Smooth muscle cell (in vitro differentiated cells): ENCODE data around the gene MYO5B. TPM values are rescaled to one million over a fixed set of nuclear protein-coding genes. Genes with fewer than 3 reads are reported as not detected.

ENCODE experiments used
- DNase-seq: peaks from one replicate; lab custom pipeline; 2025; ENCODE audit not compliant: unreplicated experiment; lab: John Stamatoyannopoulos, UW
- H2AFZ ChIP-seq: fragments of 200-600 bp; sonication (generic); 2 replicates; pipeline ENCODE4 v1.6.0; 2016; ENCODE audit warnings: antibody characterized with exemption, low read depth, mild to moderate bottlenecking
- H3F3A ChIP-seq: fragments of 200-600 bp; sonication (generic); 2 replicates; pipeline ENCODE4 v1.6.0; 2017; ENCODE audit warnings: antibody characterized with exemption, low read depth
- H3K27ac ChIP-seq: fragments of 200-600 bp; sonication (generic); 2 replicates; pipeline ENCODE4 v1.5.1; 2016; ENCODE audit warnings: low read depth, mild to moderate bottlenecking
- H3K27me3 ChIP-seq: fragments of 200-600 bp; sonication (generic); 2 replicates; pipeline ENCODE4 v1.6.1; 2016; ENCODE audit warnings: low read depth, mild to moderate bottlenecking
- H3K36me3 ChIP-seq: fragments of 200-600 bp; sonication (generic); 2 replicates; pipeline ENCODE4 v1.5.1; 2016; ENCODE audit warnings: low read depth
- H3K4me1 ChIP-seq: fragments of 200-600 bp; sonication (generic); 2 replicates; pipeline ENCODE4 v1.5.1; 2016; ENCODE audit warnings: low read depth
- H3K4me2 ChIP-seq: fragments of 200-600 bp; sonication (generic); 2 replicates; pipeline ENCODE4 v1.6.0; 2016; ENCODE audit warnings: mild to moderate bottlenecking
- H3K4me3 ChIP-seq: fragments of 200-600 bp; sonication (generic); 2 replicates; pipeline ENCODE4 v1.5.1; 2016; ENCODE audit warnings: mild to moderate bottlenecking
- H3K79me2 ChIP-seq: fragments of 200-600 bp; sonication (generic); 2 replicates; pipeline ENCODE4 v1.6.0; 2016; ENCODE audit warnings: low read depth, mild to moderate bottlenecking
- H3K9ac ChIP-seq: fragments of 200-600 bp; sonication (generic); 2 replicates; pipeline ENCODE4 v1.6.0; 2016; ENCODE audit warnings: low read depth
- H3K9me3 ChIP-seq: fragments of 200-600 bp; sonication (generic); replicated peaks from 2 replicates; pipeline ENCODE4 v1.5.1; 2016; ENCODE audit warnings: low read depth
- H4K20me1 ChIP-seq: fragments of 200-600 bp; sonication (generic); 2 replicates; pipeline ENCODE4 v1.6.0; 2016; ENCODE audit warnings: low read depth
- CTCF ChIP-seq: fragments of 200-600 bp; sonication (generic); IDR thresholded peaks from 2 replicates; pipeline ENCODE4 v1.5.1; 2017; ENCODE audit warnings: borderline replicate concordance, mild to moderate bottlenecking, antibody characterized with exemption; ENCODE audit not compliant: insufficient read depth, poor library complexity, severe bottlenecking
- WGBS: methylation state at CpG from one replicate; pipeline ENCODE4 v1.1.7; 2016; ENCODE audit warnings: low lambda C conversion rate; 5-methylcytosine and 5-hydroxymethylcytosine counted together
- polyA plus RNA-seq: library from polyadenylated mRNA; unstranded; fragments of >200 nt; fragmentation: Nextera tagmentation; extraction: Ambion mirVana; gene quantifications from 2 replicates; pipeline ENCODE4 v1.2.1, GENCODE V29; 2016
- total RNA-seq: library from RNA; depleted of rRNA; stranded (reverse); fragments of >200 nt; gene quantifications from 2 replicates; pipeline ENCODE4 v1.2.3, GENCODE V29; 2014

The MYO5B gene
- total and polyA plus RNA-seq, 2 experiments from 2014 or later = 1.7 to 25.3 TPM

GRCh38 chr18:50083708-50084107, 111.2 kb downstream of the MYO5B start:
- H3K9ac ChIP-seq = no peak overlapping the region
- 88% methylated on average over 3 of the region's 3 CpGs for WGBS
- no peaks in the 10 kb centered on the region for H3K27me3 ChIP-seq
- no peak overlapping the region for H2AFZ ChIP-seq
- H4K20me1 ChIP-seq = no peaks in the 10 kb centered on the region
- H3K9me3 ChIP-seq = no peaks in the 10 kb centered on the region
- no peaks in the 10 kb centered on the region for H3K79me2 ChIP-seq
- no peak for TF ChIP-seq CTCF
- H3F3A ChIP-seq = no peaks in the 10 kb centered on the region
- H3K4me2 ChIP-seq = no peak overlapping the region
- no peak for DNase-seq
- no peaks in the 10 kb centered on the region for H3K36me3 ChIP-seq
- no peak overlapping the region for H3K4me3 ChIP-seq
- H3K4me1 ChIP-seq = no peaks in the 10 kb centered on the region
- no peak overlapping the region for H3K27ac ChIP-seq

- no peaks in the 10 kb centered on the region for H4K20me1 ChIP-seq
- no peaks in the 10 kb centered on the region for H3K9me3 ChIP-seq
- H3K4me3 ChIP-seq = no peak overlapping the region
- no peak for TF ChIP-seq CTCF
- 64% methylated on average over 2 of the region's 2 CpGs for WGBS
- no peak overlapping the region for H2AFZ ChIP-seq
- H3K36me3 ChIP-seq = no peaks in the 10 kb centered on the region
- H3K4me2 ChIP-seq = no peak overlapping the region
- H3K79me2 ChIP-seq = no peaks in the 10 kb centered on the region
- no peaks in the 10 kb centered on the region for H3K27me3 ChIP-seq
- H3K4me1 ChIP-seq = no peaks in the 10 kb centered on the region
- H3K9ac ChIP-seq = peak overlapping the region; percentile 50
- H3F3A ChIP-seq = no peaks in the 10 kb centered on the region
- DNase-seq = no peak
- H3K27ac ChIP-seq = peak overlapping the region; percentile 87
Observed at GRCh38 chr18:50080932-50081560, 113.9 kb downstream of the MYO5B start.

GRCh38 chr18:50080316-50080715, 114.6 kb downstream of the MYO5B start:
- H3K4me1 ChIP-seq = no peaks in the 10 kb centered on the region
- no peaks in the 10 kb centered on the region for H3K27me3 ChIP-seq
- no peaks in the 10 kb centered on the region for H3K36me3 ChIP-seq
- H3K9me3 ChIP-seq = no peaks in the 10 kb centered on the region
- no peaks in the 10 kb centered on the region for H4K20me1 ChIP-seq
- no peak for DNase-seq
- H3K9ac ChIP-seq = no peak overlapping the region
- peak overlapping the region; percentile 87 for H3K27ac ChIP-seq
- WGBS = 94% methylated on average over 4 of the region's 4 CpGs
- no peak overlapping the region for H2AFZ ChIP-seq
- no peaks in the 10 kb centered on the region for H3K79me2 ChIP-seq
- no peak overlapping the region for H3K4me3 ChIP-seq
- TF ChIP-seq CTCF = no peak
- H3F3A ChIP-seq = no peaks in the 10 kb centered on the region
- H3K4me2 ChIP-seq = no peak overlapping the region
